HepG2 (cell line): ENCODE measurements around the gene SSBP1. TPM values are rescaled to one million over a fixed set of nuclear protein-coding genes. Genes with fewer than 3 reads are reported as not detected.

Experiments used
- ARID3A ChIP-seq: IDR thresholded peaks from 2 replicates; pipeline ENCODE4 v1.6.1; 2012; ENCODE audit warnings: low read depth, low read length, improper control_type of control experiment
- CSRNP1 ChIP-seq: sonication (generic); formaldehyde crosslinking; IDR thresholded peaks from 2 replicates; pipeline ENCODE4 v1.8.1; 2023; ENCODE audit warnings: mild to moderate bottlenecking, missing genetic modification reagents
- DMAP1 ChIP-seq: IDR thresholded peaks from 2 replicates; pipeline ENCODE4 v1.6.1; 2016
- FOXC1 ChIP-seq: sonication (generic); formaldehyde crosslinking; IDR thresholded peaks from 2 replicates; pipeline ENCODE4 v1.8.0; 2022; ENCODE audit warnings: mild to moderate bottlenecking, missing genetic modification reagents, borderline replicate concordance
- FOXP4 ChIP-seq: sonication (generic); formaldehyde crosslinking; IDR thresholded peaks from 2 replicates; pipeline ENCODE4 v1.4.0; 2020; ENCODE audit warnings: missing genetic modification reagents
- HDAC1 ChIP-seq: sonication (generic); formaldehyde crosslinking; IDR thresholded peaks from 2 replicates; pipeline ENCODE4 v1.5.1; 2020; ENCODE audit warnings: mild to moderate bottlenecking, missing genetic modification reagents
- KDM6A ChIP-seq: IDR thresholded peaks from 2 replicates; pipeline ENCODE4 v1.6.1; 2016; ENCODE audit warnings: low read depth
- KLF11 ChIP-seq: IDR thresholded peaks from 2 replicates; pipeline ENCODE4 v1.6.1; 2016; ENCODE audit warnings: missing compliant biosample characterization
- NFE2L2 ChIP-seq: fragments of 150-350 bp; IDR thresholded peaks from 2 replicates; pipeline ENCODE4 v1.6.1; 2014; ENCODE audit warnings: low read length
- PHF5A ChIP-seq: IDR thresholded peaks from one replicate; pipeline ENCODE4 v1.6.1; 2018; ENCODE audit warnings: low read depth, missing genetic modification reagents; ENCODE audit not compliant: unreplicated experiment
- SAFB2 ChIP-seq: sonication (generic); formaldehyde crosslinking; IDR thresholded peaks from 2 replicates; pipeline ENCODE4 v1.5.1; 2020; ENCODE audit warnings: missing genetic modification reagents, low read depth, mild to moderate bottlenecking, borderline replicate concordance
- SP4 ChIP-seq: sonication (generic); formaldehyde crosslinking; IDR thresholded peaks from 2 replicates; pipeline ENCODE4 v1.8.1; 2023; ENCODE audit warnings: mild to moderate bottlenecking, missing genetic modification reagents
- SRSF9 ChIP-seq: fragments of 200-400 bp; formaldehyde crosslinking; IDR thresholded peaks from 2 replicates; pipeline ENCODE4 v1.6.1; 2018; ENCODE audit warnings: borderline replicate concordance, mild to moderate bottlenecking, low read depth, low read length; ENCODE audit not compliant: insufficient read depth, poor library complexity, severe bottlenecking
- TBX3 ChIP-seq: fragments of 450-650 bp; IDR thresholded peaks from 2 replicates; pipeline ENCODE4 v1.6.1; 2017; ENCODE audit warnings: antibody characterized with exemption, mild to moderate bottlenecking, inconsistent platforms, borderline replicate concordance
- TFDP1 ChIP-seq: IDR thresholded peaks from 2 replicates; pipeline ENCODE4 v1.6.1; 2016; ENCODE audit warnings: missing compliant biosample characterization, missing genetic modification reagents, borderline replicate concordance
- THAP7 ChIP-seq: sonication (generic); formaldehyde crosslinking; IDR thresholded peaks from 2 replicates; pipeline ENCODE4 v1.8.1; 2023; ENCODE audit warnings: mild to moderate bottlenecking, missing genetic modification reagents
- ZBTB34 ChIP-seq: sonication (generic); formaldehyde crosslinking; IDR thresholded peaks from 2 replicates; pipeline ENCODE4 v1.8.0; 2022; ENCODE audit warnings: mild to moderate bottlenecking, missing genetic modification reagents
- ZNF256 ChIP-seq: sonication (generic); formaldehyde crosslinking; conservative IDR thresholded peaks from 2 replicates; pipeline ENCODE4 v1.4.0; 2020; ENCODE audit warnings: missing genetic modification reagents
- ZNF296 ChIP-seq: sonication (generic); formaldehyde crosslinking; conservative IDR thresholded peaks from 2 replicates; pipeline ENCODE4 v1.5.0; 2020; ENCODE audit warnings: mild to moderate bottlenecking, missing genetic modification reagents
- ZNF335 ChIP-seq: sonication (generic); formaldehyde crosslinking; IDR thresholded peaks from 2 replicates; pipeline ENCODE4 v1.4.0; 2020; ENCODE audit warnings: missing genetic modification reagents
- polyA plus RNA-seq, 8 experiments: library from polyadenylated mRNA; depleted of rRNA in 3 of 8; stranded (reverse) in 7 of 8; unstranded in 1 of 8; fragments of >200 nt; fragmentation: Illumina TruSeq in 4 of 8; extraction: Trizol in 4 of 8; gene quantifications; 2 replicates each; pipeline versions ENCODE4 v1.2.1 to v1.2.3, GENCODE V29; 2011 to 2016; ENCODE audit warnings: low read depth in 4 of 8, missing spikeins in 1 of 8, mixed read lengths in 1 of 8; ENCODE audit not compliant: insufficient read depth in 1 of 8
- total RNA-seq, 5 experiments: library from RNA; depleted of rRNA; stranded (reverse); fragments of >200 nt; fragmentation: Illumina TruSeq; extraction: Trizol; gene quantifications; 2 replicates each; pipeline ENCODE4 v1.2.3, GENCODE V29; 2016; ENCODE audit warnings: low read depth in 1 of 5

SSBP1 gene
- total and polyA plus RNA-seq, 2 of the 13 experiments (the other 11 are each of a cell fraction or from before 2014, with no cell fraction given): 64.4 to 254 TPM

GRCh38 chr7:141737836-141738591 is at the start of gene SSBP1 (continued):
- TF ChIP-seq KDM6A (peak; percentile 12; the same call in 1 of the 2 replicates), FOXC1 (CRISPR knock-in tag) (peak; percentile 84; the same call in 1 of the 2 replicates), TFDP1 (CRISPR knock-in tag) (peak; percentile 55; the same call in 1 of the 2 replicates), ZNF256 (CRISPR knock-in tag) (peak; percentile 77; the same call in 1 of the 2 replicates), ZBTB34 (CRISPR knock-in tag) (peak; percentile 45; the same call in 1 of the 2 replicates), SP4 (CRISPR knock-in tag) (peak; percentile 83; the same call in 1 of the 2 replicates), TBX3 (peak; percentile 29; the same call in 1 of the 2 replicates), THAP7 (0 out of 2 replicates have a peak, but pooled peaks have one; percentile 23), DMAP1 (peak; percentile 89), ARID3A (peak; percentile 62), CSRNP1 (CRISPR knock-in tag) (0 out of 2 replicates have a peak, but pooled peaks have one; percentile 66), ZNF296 (CRISPR knock-in tag) (0 out of 2 replicates have a peak, but pooled peaks have one; percentile 48), PHF5A (peak; percentile 96), SRSF9 (no peak), KLF11 (CRISPR knock-in tag) (peak; percentile 54; the same call in 1 of the 2 replicates), NFE2L2 (no peak), FOXP4 (CRISPR knock-in tag) (peak; percentile 74), ZNF335 (CRISPR knock-in tag) (peak; percentile 86), SAFB2 (peak; percentile 56; the same call in 1 of the 2 replicates), HDAC1 (CRISPR knock-in tag) (peak; percentile 97)
